ENCODE data around the gene ZNF48. TPM values are rescaled to one million over a fixed set of nuclear protein-coding genes. Genes with fewer than 3 reads are reported as not detected.
A peak's percentile ranks its signal among the peaks of the same experiment; 100 is the strongest.

Gene ZNF48
- total RNA-seq, 6 experiments from 2014 or later: 5.3 to 7.9 (median 6.1) TPM

- peaks cover 23% of the 10 kb centered on the region for H3K4me1 Mint-ChIP-seq (ENCODE audit: low read depth)
- peak within 1 kb of the TSS; percentile 96 for H3K27ac Mint-ChIP-seq
- H3K36me3 Mint-ChIP-seq (ENCODE audit: low read depth): peaks cover 27% of the 10 kb centered on the region
- H3K9me3 Mint-ChIP-seq: peaks cover 4% of the 10 kb centered on the region
- TF ChIP-seq CTCF (IDR thresholded peaks at IDR 0.05): peak; percentile 75
- no peaks in the 10 kb centered on the region; the same call in none of the 2 replicates for H3K27me3 Mint-ChIP-seq (ENCODE audit: insufficient read depth)
- H3K4me3 Mint-ChIP-seq: peak within 1 kb of the TSS; percentile 89
- peak; percentile 97 for DNase-seq
Observed at GRCh38 chr16:30445408-30446202, 50.4 kb downstream of the ZNF48 start, which contains the start of gene SEPHS2. TSS of gene SEPHS2 (minus strand) at chr16:30445874. CDS start at chr16:30445727, 147 bp downstream.

DNA sequence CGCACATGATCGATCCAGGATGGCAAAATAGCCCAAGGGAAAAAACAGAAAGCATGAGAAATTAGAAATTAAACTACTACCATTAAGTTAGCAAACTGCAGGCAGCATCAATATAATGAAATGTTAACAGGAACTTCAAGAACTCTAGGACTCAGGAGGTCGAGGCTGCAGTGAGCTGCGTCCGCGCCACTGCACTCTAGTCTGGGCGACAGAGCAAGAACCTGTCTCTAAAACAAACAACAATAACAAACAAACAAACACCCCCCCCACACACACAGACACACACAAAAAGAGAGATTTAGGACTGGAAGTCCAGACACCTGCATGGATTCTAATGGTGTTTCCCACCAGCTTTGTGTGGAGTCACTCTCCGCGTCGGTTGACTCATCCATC is 51.0 kb downstream of the ZNF48 start:
- peaks cover 23% of the 10 kb centered on the region for H3K4me1 Mint-ChIP-seq (ENCODE audit: low read depth)
- peaks cover 4% of the 10 kb centered on the region for H3K9me3 Mint-ChIP-seq
- TF ChIP-seq CTCF (IDR thresholded peaks at IDR 0.05): no peak
- no peak for DNase-seq
- H3K27me3 Mint-ChIP-seq (ENCODE audit: insufficient read depth): no peaks in the 10 kb centered on the region; the same call in none of the 2 replicates
- H3K4me3 Mint-ChIP-seq: peak overlapping the region; percentile 89
- peaks cover 27% of the 10 kb centered on the region for H3K36me3 Mint-ChIP-seq (ENCODE audit: low read depth)
- peak overlapping the region; percentile 96 for H3K27ac Mint-ChIP-seq

DNA sequence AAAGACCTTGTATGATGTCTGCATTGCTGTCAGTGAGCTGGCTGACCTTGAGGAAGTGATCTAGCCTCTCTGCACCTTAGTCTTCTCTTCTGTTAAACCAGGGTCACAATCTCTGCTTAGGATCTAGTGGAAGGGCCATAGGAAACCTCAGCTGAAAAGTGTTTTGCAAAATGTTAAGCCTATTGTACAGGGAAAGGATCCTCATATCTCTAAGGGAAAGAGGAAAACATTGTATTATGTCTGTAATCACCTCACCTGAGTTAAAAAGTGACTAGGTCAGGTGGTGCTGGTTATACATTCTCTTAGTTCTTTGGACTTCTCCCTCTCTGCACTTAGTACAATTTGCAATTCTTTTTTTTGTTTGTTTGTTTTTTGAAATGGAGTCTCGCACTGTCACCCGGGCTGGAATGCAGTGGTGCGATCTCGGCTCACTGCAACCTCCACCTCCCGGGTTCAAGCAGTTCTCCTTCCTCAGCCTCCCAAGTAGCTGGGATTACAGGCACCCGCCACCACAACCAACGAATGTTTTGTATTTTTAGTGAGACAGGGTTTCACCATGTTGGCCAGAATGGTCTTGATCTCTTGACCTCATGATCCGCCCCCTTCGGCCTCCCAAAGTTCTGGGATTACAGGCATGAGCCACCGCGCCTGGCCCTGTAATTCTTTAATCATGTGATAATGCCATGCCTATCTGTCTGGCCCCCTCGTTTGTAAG is 52.4 kb downstream of the ZNF48 start:
- no peak for DNase-seq
- peaks cover 5% of the 10 kb centered on the region for H3K27me3 Mint-ChIP-seq (ENCODE audit: insufficient read depth)
- TF ChIP-seq CTCF (IDR thresholded peaks at IDR 0.05): no peak
- H3K36me3 Mint-ChIP-seq (ENCODE audit: low read depth): peaks cover 27% of the 10 kb centered on the region
- peaks cover 23% of the 10 kb centered on the region for H3K4me1 Mint-ChIP-seq (ENCODE audit: low read depth)
- no peak overlapping the region for H3K27ac Mint-ChIP-seq
- H3K4me3 Mint-ChIP-seq: no peak overlapping the region
- peaks cover 4% of the 10 kb centered on the region for H3K9me3 Mint-ChIP-seq

- H3K36me3 Mint-ChIP-seq (ENCODE audit: low read depth): peaks cover 14% of the 10 kb centered on the region
- peaks cover 4% of the 10 kb centered on the region for H3K9me3 Mint-ChIP-seq
- peaks cover 15% of the 10 kb centered on the region for H3K4me1 Mint-ChIP-seq (ENCODE audit: low read depth)
- H3K27me3 Mint-ChIP-seq (ENCODE audit: insufficient read depth): peaks cover 6% of the 10 kb centered on the region
- no peak overlapping the region for H3K27ac Mint-ChIP-seq
- no peak for TF ChIP-seq CTCF (IDR thresholded peaks at IDR 0.05)
- no peak for DNase-seq
- H3K4me3 Mint-ChIP-seq: no peak overlapping the region
Observed at GRCh38 chr16:30449116-30449435, 53.9 kb downstream of the ZNF48 start.

Other genes with a start within 250 kb of the ZNF48 start
- gene CORO1A, start 211.8 kb upstream of the ZNF48 start, total RNA-seq (2021; fragmentation: NEBNext Ultra II Directional; extraction: Animal tissue kit (Norgen Biotek cat#: 25700)): 1 to 10 TPM; 2.9 to 4.2 (median 3.7) TPM
- 100 to 1,000 TPM; 113 to 142 (median 131) TPM for gene BOLA2B, start 201.8 kb upstream of the ZNF48 start, total RNA-seq (2021; fragmentation: NEBNext Ultra II Directional; extraction: Animal tissue kit (Norgen Biotek cat#: 25700))
- gene SLX1A, start 201.5 kb upstream of the ZNF48 start, total RNA-seq (2021; fragmentation: NEBNext Ultra II Directional; extraction: Animal tissue kit (Norgen Biotek cat#: 25700)): 10 to 100 TPM; 13.2 to 23.3 (median 20.7) TPM
- 1 to 10 TPM; 3.4 to 8.9 (median 4.1) TPM for gene SULT1A3, start 196.2 kb upstream of the ZNF48 start, total RNA-seq (2021; fragmentation: NEBNext Ultra II Directional; extraction: Animal tissue kit (Norgen Biotek cat#: 25700))
- 1 to 10 TPM in 5 of 6 experiments, under 1 TPM in 1; 0.91 to 7.5 (median 4.0) TPM for gene NPIPB13, start 146.9 kb upstream of the ZNF48 start, total RNA-seq (2021; fragmentation: NEBNext Ultra II Directional; extraction: Animal tissue kit (Norgen Biotek cat#: 25700))
- 10 to 100 TPM; 76.2 to 91.0 (median 80.4) TPM for gene CD2BP2, start 40.1 kb upstream of the ZNF48 start, total RNA-seq (2021; fragmentation: NEBNext Ultra II Directional; extraction: Animal tissue kit (Norgen Biotek cat#: 25700))
- 10 to 100 TPM; 44.6 to 51.6 (median 46.3) TPM for gene TBC1D10B, start 24.9 kb upstream of the ZNF48 start, total RNA-seq (2021; fragmentation: NEBNext Ultra II Directional; extraction: Animal tissue kit (Norgen Biotek cat#: 25700))
- 1 to 10 TPM in 1 of 6 experiments, under 1 TPM in 2, not detected in 3; 0.77 to 1.2 (median 0.82) TPM for gene MYL11, start 20.6 kb upstream of the ZNF48 start, total RNA-seq (2021; fragmentation: NEBNext Ultra II Directional; extraction: Animal tissue kit (Norgen Biotek cat#: 25700))
- 1 to 10 TPM; 1.5 to 2.8 (median 1.8) TPM for gene SEPTIN1, start 12.9 kb upstream of the ZNF48 start, total RNA-seq (2021; fragmentation: NEBNext Ultra II Directional; extraction: Animal tissue kit (Norgen Biotek cat#: 25700))
- gene ZNF771, start 12.2 kb downstream of the ZNF48 start, total RNA-seq (2021; fragmentation: NEBNext Ultra II Directional; extraction: Animal tissue kit (Norgen Biotek cat#: 25700)): 10 to 100 TPM; 15.8 to 19.1 (median 16.8) TPM
- 10 to 100 TPM; 24.9 to 37.9 (median 28.5) TPM for gene DCTPP1, start 34.6 kb downstream of the ZNF48 start, total RNA-seq (2021; fragmentation: NEBNext Ultra II Directional; extraction: Animal tissue kit (Norgen Biotek cat#: 25700))
- 10 to 100 TPM; 29.7 to 36.7 (median 31.1) TPM for gene SEPHS2, start 50.5 kb downstream of the ZNF48 start, total RNA-seq (2021; fragmentation: NEBNext Ultra II Directional; extraction: Animal tissue kit (Norgen Biotek cat#: 25700))
- not detected for gene ITGAL, start 77.3 kb downstream of the ZNF48 start, total RNA-seq (2021; fragmentation: NEBNext Ultra II Directional; extraction: Animal tissue kit (Norgen Biotek cat#: 25700))
- gene ZNF768, start 131.1 kb downstream of the ZNF48 start, total RNA-seq (2021; fragmentation: NEBNext Ultra II Directional; extraction: Animal tissue kit (Norgen Biotek cat#: 25700)): 10 to 100 TPM; 19.8 to 22.8 (median 20.8) TPM
- gene ZNF747, start 139.4 kb downstream of the ZNF48 start, total RNA-seq (2021; fragmentation: NEBNext Ultra II Directional; extraction: Animal tissue kit (Norgen Biotek cat#: 25700)): 1 to 10 TPM; 3.2 to 4.7 (median 3.8) TPM
- gene ZNF764, start 163.0 kb downstream of the ZNF48 start, total RNA-seq (2021; fragmentation: NEBNext Ultra II Directional; extraction: Animal tissue kit (Norgen Biotek cat#: 25700)): 1 to 10 TPM; 5.1 to 6.8 (median 5.7) TPM
- gene ZNF688, start 176.3 kb downstream of the ZNF48 start, total RNA-seq (2021; fragmentation: NEBNext Ultra II Directional; extraction: Animal tissue kit (Norgen Biotek cat#: 25700)): 10 to 100 TPM in 1 of 6 experiments, 1 to 10 TPM in 5; 5.9 to 10.4 (median 7.6) TPM
- 10 to 100 TPM in 3 of 6 experiments, 1 to 10 TPM in 3; 7.3 to 12.2 (median 10.1) TPM for gene ZNF785, start 190.3 kb downstream of the ZNF48 start, total RNA-seq (2021; fragmentation: NEBNext Ultra II Directional; extraction: Animal tissue kit (Norgen Biotek cat#: 25700))
- gene ZNF689, start 215.0 kb downstream of the ZNF48 start, total RNA-seq (2021; fragmentation: NEBNext Ultra II Directional; extraction: Animal tissue kit (Norgen Biotek cat#: 25700)): 1 to 10 TPM; 6.9 to 8.7 (median 7.5) TPM